HepG2 (cell line): ENCODE results near the gene SP1. TPM values are rescaled to one million over a fixed set of nuclear protein-coding genes. Genes with fewer than 3 reads are reported as not detected.

Source experiments
- ELF4 ChIP-seq: sonication (generic); formaldehyde crosslinking; IDR thresholded peaks from 2 replicates; pipeline ENCODE4 v1.5.0; 2020; ENCODE audit warnings: missing genetic modification reagents, mild to moderate bottlenecking, moderate library complexity, borderline replicate concordance
- ETV5 ChIP-seq: IDR thresholded peaks from 2 replicates; pipeline ENCODE4 v1.6.1; 2018; ENCODE audit warnings: missing biosample characterization, missing genetic modification reagents, inconsistent platforms, borderline replicate concordance
- HNRNPK ChIP-seq: fragments of 200-400 bp; formaldehyde crosslinking; IDR thresholded peaks from 2 replicates; pipeline ENCODE4 v1.6.1; 2018; ENCODE audit warnings: low read length, low read depth, moderate library complexity, mild to moderate bottlenecking; ENCODE audit not compliant: poor library complexity, severe bottlenecking
- KAT8 ChIP-seq: IDR thresholded peaks from 2 replicates; pipeline ENCODE4 v1.6.1; 2016; ENCODE audit warnings: missing genetic modification reagents, missing compliant biosample characterization
- MIER3 ChIP-seq: IDR thresholded peaks from 2 replicates; pipeline ENCODE4 v1.6.1; 2016; ENCODE audit warnings: missing compliant biosample characterization, borderline replicate concordance
- MTF2 ChIP-seq: sonication (generic); formaldehyde crosslinking; IDR thresholded peaks from 2 replicates; pipeline ENCODE4 v1.5.0; 2020; ENCODE audit warnings: missing genetic modification reagents, borderline replicate concordance
- NFYC ChIP-seq: IDR thresholded peaks from 2 replicates; pipeline ENCODE4 v1.6.1; 2016; ENCODE audit warnings: missing genetic modification reagents, missing compliant biosample characterization
- NR2F1 ChIP-seq, 2 experiments: fragments of 450-650 bp in 1 of 2; formaldehyde crosslinking in 1 of 2; IDR thresholded peaks; 2 replicates each; pipeline versions ENCODE4 v1.5.0 to v1.6.1; 2016 to 2020; ENCODE audit warnings: mild to moderate bottlenecking in 1 of 2, missing compliant biosample characterization in 1 of 2, missing genetic modification reagents in 1 of 2, moderate library complexity in 1 of 2
- PBX2 ChIP-seq: IDR thresholded peaks from 2 replicates; pipeline ENCODE4 v1.6.1; 2016; ENCODE audit warnings: control low read depth
- PHF8 ChIP-seq: sonication (generic); formaldehyde crosslinking; IDR thresholded peaks from 2 replicates; pipeline ENCODE4 v1.5.0; 2020; ENCODE audit warnings: missing genetic modification reagents
- POLR2AphosphoS5 ChIP-seq: IDR thresholded peaks from 2 replicates; pipeline ENCODE4 v1.6.1; 2012; ENCODE audit warnings: low read depth, low read length
- TAF1 ChIP-seq: sonication (generic); formaldehyde crosslinking; IDR thresholded peaks from 2 replicates; pipeline ENCODE4 v1.4.0; 2020; ENCODE audit warnings: missing genetic modification reagents
- ZBTB1 ChIP-seq: sonication (generic); formaldehyde crosslinking; IDR thresholded peaks from 2 replicates; pipeline ENCODE4 v1.4.0; 2020; ENCODE audit warnings: missing genetic modification reagents, borderline replicate concordance
- ZBTB38 ChIP-seq: sonication (generic); formaldehyde crosslinking; IDR thresholded peaks from 2 replicates; pipeline ENCODE4 v1.5.1; 2020; ENCODE audit warnings: mild to moderate bottlenecking, missing genetic modification reagents
- ZNF709 ChIP-seq: sonication (generic); formaldehyde crosslinking; IDR thresholded peaks from 2 replicates; pipeline ENCODE4 v1.5.0; 2020; ENCODE audit warnings: mild to moderate bottlenecking, missing genetic modification reagents
- polyA plus RNA-seq, 8 experiments: library from polyadenylated mRNA; depleted of rRNA in 3 of 8; stranded (reverse) in 7 of 8; unstranded in 1 of 8; fragments of >200 nt; fragmentation: Illumina TruSeq in 4 of 8; extraction: Trizol in 4 of 8; gene quantifications; 2 replicates each; pipeline versions ENCODE4 v1.2.1 to v1.2.3, GENCODE V29; 2011 to 2016; ENCODE audit warnings: low read depth in 4 of 8, missing spikeins in 1 of 8, mixed read lengths in 1 of 8; ENCODE audit not compliant: insufficient read depth in 1 of 8
- total RNA-seq, 5 experiments: library from RNA; depleted of rRNA; stranded (reverse); fragments of >200 nt; fragmentation: Illumina TruSeq; extraction: Trizol; gene quantifications; 2 replicates each; pipeline ENCODE4 v1.2.3, GENCODE V29; 2016; ENCODE audit warnings: low read depth in 1 of 5
- TF ChIP-seq, protein P1 (sequence below): sonication (generic); formaldehyde crosslinking; IDR thresholded peaks from 2 replicates; pipeline ENCODE4 v1.4.0; 2020; ENCODE audit warnings: mild to moderate bottlenecking, low read depth, missing genetic modification reagents
- TF ChIP-seq, protein P2 (sequence below): sonication (generic); formaldehyde crosslinking; IDR thresholded peaks from 2 replicates; pipeline ENCODE4 v1.4.0; 2020; ENCODE audit warnings: missing genetic modification reagents
- TF ChIP-seq, protein P3 (sequence below): sonication (generic); formaldehyde crosslinking; conservative IDR thresholded peaks from 2 replicates; pipeline ENCODE4 v1.4.0; 2020; ENCODE audit warnings: mild to moderate bottlenecking, missing genetic modification reagents, moderate library complexity
- TF ChIP-seq, protein P4 (sequence below): sonication (generic); formaldehyde crosslinking; IDR thresholded peaks from 2 replicates; pipeline ENCODE4 v1.8.1; 2023; ENCODE audit warnings: mild to moderate bottlenecking, moderate library complexity, missing genetic modification reagents

The SP1 gene
- total and polyA plus RNA-seq, 2 of the 13 experiments (the other 11 are each of a cell fraction or from before 2014, with no cell fraction given) = 26.5 to 27.5 TPM

GRCh38 chr12:53379389-53380103 lies 430 bp upstream of the SP1 start (continued):
- TF ChIP-seq, protein P1, sequence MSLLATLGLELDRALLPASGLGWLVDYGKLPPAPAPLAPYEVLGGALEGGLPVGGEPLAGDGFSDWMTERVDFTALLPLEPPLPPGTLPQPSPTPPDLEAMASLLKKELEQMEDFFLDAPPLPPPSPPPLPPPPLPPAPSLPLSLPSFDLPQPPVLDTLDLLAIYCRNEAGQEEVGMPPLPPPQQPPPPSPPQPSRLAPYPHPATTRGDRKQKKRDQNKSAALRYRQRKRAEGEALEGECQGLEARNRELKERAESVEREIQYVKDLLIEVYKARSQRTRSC (CRISPR knock-in tag) = no peak
- TF ChIP-seq NFYC (CRISPR knock-in tag) (peak; percentile 97), MTF2 (CRISPR knock-in tag) (no peak), ETV5 (CRISPR knock-in tag) (peak; percentile 49; the same call in 1 of the 2 replicates), MIER3 (0 out of 2 replicates have a peak, but pooled peaks have one; percentile 14), TAF1 (CRISPR knock-in tag) (peak; percentile 15; the same call in 1 of the 2 replicates), ZNF709 (CRISPR knock-in tag) (no peak), ZBTB38 (CRISPR knock-in tag) (peak; percentile 100), ELF4 (CRISPR knock-in tag) (0 out of 2 replicates have a peak, but pooled peaks have one; percentile 9), NR2F1 (CRISPR knock-in tag; IDR thresholded peaks at IDR 0.05) (no peak), PBX2 (peak; percentile 98), KAT8 (CRISPR knock-in tag) (peak; percentile 66; the same call in 1 of the 2 replicates), HNRNPK (no peak), ZBTB1 (no peak), POLR2AphosphoS5 (peak; percentile 31; the same call in 1 of the 2 replicates), PHF8 (peak; percentile 48)
- TF ChIP-seq, protein P2, sequence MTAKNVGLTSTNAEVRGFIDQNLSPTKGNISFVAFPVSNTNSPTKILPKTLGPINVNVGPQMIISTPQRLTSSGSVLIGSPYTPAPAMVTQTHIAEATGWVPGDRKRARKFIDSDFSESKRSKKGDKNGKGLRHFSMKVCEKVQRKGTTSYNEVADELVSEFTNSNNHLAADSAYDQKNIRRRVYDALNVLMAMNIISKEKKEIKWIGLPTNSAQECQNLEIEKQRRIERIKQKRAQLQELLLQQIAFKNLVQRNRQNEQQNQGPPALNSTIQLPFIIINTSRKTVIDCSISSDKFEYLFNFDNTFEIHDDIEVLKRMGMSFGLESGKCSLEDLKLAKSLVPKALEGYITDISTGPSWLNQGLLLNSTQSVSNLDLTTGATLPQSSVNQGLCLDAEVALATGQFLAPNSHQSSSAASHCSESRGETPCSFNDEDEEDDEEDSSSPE = peak; percentile 88
- TF ChIP-seq, protein P3, sequence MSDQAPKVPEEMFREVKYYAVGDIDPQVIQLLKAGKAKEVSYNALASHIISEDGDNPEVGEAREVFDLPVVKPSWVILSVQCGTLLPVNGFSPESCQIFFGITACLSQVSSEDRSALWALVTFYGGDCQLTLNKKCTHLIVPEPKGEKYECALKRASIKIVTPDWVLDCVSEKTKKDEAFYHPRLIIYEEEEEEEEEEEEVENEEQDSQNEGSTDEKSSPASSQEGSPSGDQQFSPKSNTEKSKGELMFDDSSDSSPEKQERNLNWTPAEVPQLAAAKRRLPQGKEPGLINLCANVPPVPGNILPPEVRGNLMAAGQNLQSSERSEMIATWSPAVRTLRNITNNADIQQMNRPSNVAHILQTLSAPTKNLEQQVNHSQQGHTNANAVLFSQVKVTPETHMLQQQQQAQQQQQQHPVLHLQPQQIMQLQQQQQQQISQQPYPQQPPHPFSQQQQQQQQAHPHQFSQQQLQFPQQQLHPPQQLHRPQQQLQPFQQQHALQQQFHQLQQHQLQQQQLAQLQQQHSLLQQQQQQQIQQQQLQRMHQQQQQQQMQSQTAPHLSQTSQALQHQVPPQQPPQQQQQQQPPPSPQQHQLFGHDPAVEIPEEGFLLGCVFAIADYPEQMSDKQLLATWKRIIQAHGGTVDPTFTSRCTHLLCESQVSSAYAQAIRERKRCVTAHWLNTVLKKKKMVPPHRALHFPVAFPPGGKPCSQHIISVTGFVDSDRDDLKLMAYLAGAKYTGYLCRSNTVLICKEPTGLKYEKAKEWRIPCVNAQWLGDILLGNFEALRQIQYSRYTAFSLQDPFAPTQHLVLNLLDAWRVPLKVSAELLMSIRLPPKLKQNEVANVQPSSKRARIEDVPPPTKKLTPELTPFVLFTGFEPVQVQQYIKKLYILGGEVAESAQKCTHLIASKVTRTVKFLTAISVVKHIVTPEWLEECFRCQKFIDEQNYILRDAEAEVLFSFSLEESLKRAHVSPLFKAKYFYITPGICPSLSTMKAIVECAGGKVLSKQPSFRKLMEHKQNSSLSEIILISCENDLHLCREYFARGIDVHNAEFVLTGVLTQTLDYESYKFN (CRISPR knock-in tag) = no peak
- TF ChIP-seq, protein P4, sequence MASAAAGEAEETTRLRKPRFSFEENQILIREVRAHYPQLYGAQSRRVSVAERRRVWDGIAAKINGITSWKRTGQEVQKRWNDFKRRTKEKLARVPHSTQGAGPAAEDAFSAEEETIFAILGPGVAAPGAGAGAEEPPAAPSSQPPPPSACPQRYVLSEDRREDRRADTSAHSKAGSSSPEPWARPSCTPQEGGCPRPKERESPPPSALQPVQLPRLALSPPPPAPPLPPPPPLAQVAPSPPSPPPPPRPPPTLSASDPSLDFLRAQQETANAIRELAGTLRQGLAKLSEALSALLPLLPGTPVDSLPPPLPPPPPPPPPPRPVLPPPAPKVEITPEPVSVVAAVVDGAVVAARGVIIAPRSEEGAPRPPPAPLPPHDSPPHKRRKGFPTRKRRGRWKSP (CRISPR knock-in tag) = no peak
